AG04450 (cell line): Measurements from ENCODE around the gene SORCS3. TPM values are rescaled to one million over a fixed set of nuclear protein-coding genes. Genes with fewer than 3 reads are reported as not detected.

Experiments
- CTCF ChIA-PET: fragments of 300-600, 350-600 bp; formaldehyde crosslinking; extraction: SDS; loops from one replicate; lab custom pipeline; 2022; ENCODE audit warnings: antibody characterized with exemption, inconsistent platforms; lab: Charles Lee
- POLR2A ChIA-PET: fragments of 350-600 bp; formaldehyde crosslinking; extraction: SDS; loops from one replicate; lab custom pipeline; 2021; ENCODE audit warnings: antibody characterized with exemption, inconsistent platforms; lab: Yijun Ruan, JAX
- DNase-seq: peaks from one replicate; pipeline ENCODE4 v3.0.0-alpha.2; 2011; ENCODE audit warnings: low read depth, low spot score
- H3K27ac ChIP-seq: one replicate; pipeline ENCODE4 v1.5.1; 2012; ENCODE audit warnings: low read depth, low read length, control low read depth
- H3K27me3 ChIP-seq: one replicate; pipeline ENCODE4 v1.6.0; 2012; ENCODE audit warnings: low read length; ENCODE audit not compliant: control insufficient read depth, insufficient read depth
- H3K4me3 ChIP-seq: 2 replicates; pipeline ENCODE4 v1.5.1; 2011; ENCODE audit warnings: mild to moderate bottlenecking, low read depth, low read length, control low read depth
- H3K9me3 ChIP-seq: 2 replicates; pipeline ENCODE4 v1.5.1; 2012; ENCODE audit warnings: low read length; ENCODE audit not compliant: control insufficient read depth, insufficient read depth
- polyA plus RNA-seq: library from polyadenylated mRNA; depleted of rRNA; stranded (reverse); fragments of >200 nt; gene quantifications from 2 replicates; pipeline ENCODE4 v1.2.3, GENCODE V29; 2011
- TF ChIP-seq, protein P1 (sequence below): IDR thresholded peaks from 2 replicates; pipeline ENCODE4 v1.5.1; 2011; ENCODE audit warnings: low read depth, low read length, control low read depth, inconsistent platforms

Gene SORCS3
- polyA plus RNA-seq, 1 experiment = not detected

GRCh38 chr10:105188737-105189462, 547.8 kb downstream of the SORCS3 start:
- CTCF ChIA-PET = no interaction called here
- TF ChIP-seq, protein P1, sequence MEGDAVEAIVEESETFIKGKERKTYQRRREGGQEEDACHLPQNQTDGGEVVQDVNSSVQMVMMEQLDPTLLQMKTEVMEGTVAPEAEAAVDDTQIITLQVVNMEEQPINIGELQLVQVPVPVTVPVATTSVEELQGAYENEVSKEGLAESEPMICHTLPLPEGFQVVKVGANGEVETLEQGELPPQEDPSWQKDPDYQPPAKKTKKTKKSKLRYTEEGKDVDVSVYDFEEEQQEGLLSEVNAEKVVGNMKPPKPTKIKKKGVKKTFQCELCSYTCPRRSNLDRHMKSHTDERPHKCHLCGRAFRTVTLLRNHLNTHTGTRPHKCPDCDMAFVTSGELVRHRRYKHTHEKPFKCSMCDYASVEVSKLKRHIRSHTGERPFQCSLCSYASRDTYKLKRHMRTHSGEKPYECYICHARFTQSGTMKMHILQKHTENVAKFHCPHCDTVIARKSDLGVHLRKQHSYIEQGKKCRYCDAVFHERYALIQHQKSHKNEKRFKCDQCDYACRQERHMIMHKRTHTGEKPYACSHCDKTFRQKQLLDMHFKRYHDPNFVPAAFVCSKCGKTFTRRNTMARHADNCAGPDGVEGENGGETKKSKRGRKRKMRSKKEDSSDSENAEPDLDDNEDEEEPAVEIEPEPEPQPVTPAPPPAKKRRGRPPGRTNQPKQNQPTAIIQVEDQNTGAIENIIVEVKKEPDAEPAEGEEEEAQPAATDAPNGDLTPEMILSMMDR = no peak
- H3K27me3 ChIP-seq = no peaks in the 10 kb centered on the region
- DNase-seq = no peak
- H3K4me3 ChIP-seq = no peak overlapping the region
- H3K9me3 ChIP-seq = peaks cover 13% of the 10 kb centered on the region
- POLR2A ChIA-PET = no interaction called here
- H3K27ac ChIP-seq = no peak overlapping the region

DNA sequence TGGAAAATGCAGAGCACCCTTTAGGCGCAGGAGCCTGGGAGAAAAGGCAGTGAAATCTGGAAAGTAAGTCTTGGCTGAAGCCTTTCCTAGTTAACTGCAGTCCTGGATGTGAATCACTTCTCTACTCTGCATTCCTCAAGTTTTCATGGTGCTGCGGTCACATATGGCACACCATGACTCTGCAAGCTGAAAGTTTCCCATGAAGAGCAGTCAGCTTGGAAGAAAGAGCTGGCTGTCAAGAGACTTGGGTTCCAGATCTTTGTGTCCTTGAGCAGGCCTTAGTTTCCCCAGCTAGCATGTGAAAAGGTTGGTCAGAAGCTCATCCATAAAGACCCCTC, 548.3 kb downstream of the SORCS3 start:
- H3K4me3 ChIP-seq = no peak overlapping the region
- peaks cover 11% of the 10 kb centered on the region for H3K9me3 ChIP-seq
- DNase-seq = no peak
- POLR2A ChIA-PET = no interaction called here
- TF ChIP-seq, protein P1 = no peak
- H3K27ac ChIP-seq = no peak overlapping the region
- no peaks in the 10 kb centered on the region for H3K27me3 ChIP-seq
- CTCF ChIA-PET = no interaction called here

GRCh38 chr10:105192146-105192545, 551.1 kb downstream of the SORCS3 start:
- peaks cover 7% of the 10 kb centered on the region for H3K9me3 ChIP-seq
- TF ChIP-seq, protein P1 = no peak
- H3K4me3 ChIP-seq = no peak overlapping the region
- DNase-seq = no peak
- H3K27ac ChIP-seq = no peak overlapping the region
- CTCF ChIA-PET = no interaction called here
- H3K27me3 ChIP-seq = no peaks in the 10 kb centered on the region
- POLR2A ChIA-PET = no interaction called here

- H3K27ac ChIP-seq = no peak overlapping the region
- no peaks in the 10 kb centered on the region for H3K27me3 ChIP-seq
- ChIA-PET CTCF (no interaction called here), POLR2A (no interaction called here)
- no peak overlapping the region for H3K4me3 ChIP-seq
- TF ChIP-seq, protein P1 = no peak
- no peak for DNase-seq
- peaks cover 4% of the 10 kb centered on the region for H3K9me3 ChIP-seq
Measured at GRCh38 chr10:105192861-105193260, 551.8 kb downstream of the SORCS3 start.

DNA sequence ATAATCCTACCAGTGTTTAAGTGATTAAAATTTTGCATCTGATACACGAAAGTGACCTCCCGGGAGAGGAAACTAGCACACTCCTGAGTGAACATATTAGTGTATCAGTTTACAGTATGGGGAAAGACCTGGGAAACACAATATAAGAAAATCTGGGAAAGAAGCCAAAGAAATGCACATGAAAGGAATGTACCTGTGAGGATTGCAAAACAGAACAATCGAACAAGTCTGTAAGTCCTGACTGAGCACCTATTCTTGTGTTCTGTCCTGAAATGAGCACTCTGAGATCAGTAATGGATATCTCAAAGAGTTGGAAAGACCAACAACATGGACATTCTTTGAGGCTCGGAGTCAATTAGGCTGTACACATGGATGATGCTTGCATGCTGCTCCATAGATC, 554.7 kb downstream of the SORCS3 start:
- H3K9me3 ChIP-seq = peaks cover 11% of the 10 kb centered on the region; the same call in 1 of the 2 replicates
- H3K27ac ChIP-seq = no peak overlapping the region
- no peak for DNase-seq
- H3K4me3 ChIP-seq = no peak overlapping the region
- TF ChIP-seq, protein P1 = no peak
- CTCF ChIA-PET = no interaction called here
- no peaks in the 10 kb centered on the region for H3K27me3 ChIP-seq
- POLR2A ChIA-PET = no interaction called here
